Hepatocyte (in vitro differentiated cells): ENCODE data around the gene NECAB3. TPM values are rescaled to one million over a fixed set of nuclear protein-coding genes. Genes with fewer than 3 reads are reported as not detected.

ENCODE experiments used
- DNase-seq: peaks from one replicate; pipeline ENCODE4 v3.0.0-alpha.2; 2016; ENCODE audit warnings: low spot score
- H2AFZ ChIP-seq: fragments of 200-600 bp; sonication (generic); 2 replicates; pipeline ENCODE4 v1.6.0; 2016; ENCODE audit warnings: antibody characterized with exemption, mild to moderate bottlenecking
- H3K27ac ChIP-seq: fragments of 200-600 bp; sonication (generic); 2 replicates; pipeline ENCODE4 v1.5.1; 2016; ENCODE audit warnings: mild to moderate bottlenecking
- H3K27me3 ChIP-seq: fragments of 200-600 bp; sonication (generic); 2 replicates; pipeline ENCODE4 v1.6.1; 2016
- H3K36me3 ChIP-seq: fragments of 200-600 bp; sonication (generic); replicated peaks from 2 replicates; pipeline ENCODE4 v1.5.1; 2016; ENCODE audit warnings: low read depth; ENCODE audit not compliant: insufficient read depth
- H3K4me1 ChIP-seq: fragments of 200-600 bp; sonication (generic); 2 replicates; pipeline ENCODE4 v1.5.1; 2016; ENCODE audit warnings: mild to moderate bottlenecking, moderate library complexity; ENCODE audit not compliant: insufficient read depth
- H3K4me2 ChIP-seq: fragments of 200-600 bp; sonication (generic); 2 replicates; pipeline ENCODE4 v1.6.0; 2016
- H3K4me3 ChIP-seq: fragments of 200-600 bp; sonication (generic); 2 replicates; pipeline ENCODE4 v1.5.1; 2016; ENCODE audit warnings: mild to moderate bottlenecking
- H3K79me2 ChIP-seq: fragments of 200-600 bp; sonication (generic); 2 replicates; pipeline ENCODE4 v1.6.0; 2017; ENCODE audit warnings: mild to moderate bottlenecking
- H3K9me2 ChIP-seq: fragments of 200-600 bp; sonication (generic); replicated peaks from 2 replicates; pipeline ENCODE4 v1.6.0; 2017; ENCODE audit warnings: mild to moderate bottlenecking; ENCODE audit not compliant: insufficient read depth
- H3K9me3 ChIP-seq: fragments of 200-600 bp; sonication (generic); 2 replicates; pipeline ENCODE4 v1.5.1; 2016; ENCODE audit warnings: low read depth, mild to moderate bottlenecking
- H4K20me1 ChIP-seq: fragments of 200-600 bp; sonication (generic); 2 replicates; pipeline ENCODE4 v1.6.0; 2016; ENCODE audit warnings: mild to moderate bottlenecking; ENCODE audit not compliant: insufficient read depth, poor library complexity, severe bottlenecking
- CTCF ChIP-seq: fragments of 200-600 bp; sonication (generic); IDR thresholded peaks from 2 replicates; pipeline ENCODE4 v1.5.1; 2016; ENCODE audit warnings: antibody characterized with exemption, mild to moderate bottlenecking; ENCODE audit not compliant: poor library complexity
- EZH2 ChIP-seq: fragments of 200-600 bp; sonication (generic); IDR thresholded peaks from 2 replicates; pipeline ENCODE4 v1.6.1; 2016; ENCODE audit warnings: antibody characterized with exemption, mild to moderate bottlenecking, borderline replicate concordance
- EZH2phosphoT487 ChIP-seq: fragments of 200-600 bp; sonication (generic); IDR thresholded peaks from one replicate; pipeline ENCODE4 v1.6.1; 2018; ENCODE audit warnings: antibody characterized with exemption, mild to moderate bottlenecking, low read depth, moderate library complexity; ENCODE audit not compliant: unreplicated experiment, severe bottlenecking
- WGBS: methylation state at CpG from one replicate; pipeline ENCODE4 v1.1.6; 2016; ENCODE audit warnings: low lambda C conversion rate; ENCODE audit errors: missing lambda C conversion rate; 5-methylcytosine and 5-hydroxymethylcytosine counted together
- polyA plus RNA-seq: library from polyadenylated mRNA; unstranded; fragments of >200 nt; fragmentation: Nextera tagmentation; extraction: Ambion mirVana; gene quantifications from 2 replicates; pipeline ENCODE4 v1.2.1, GENCODE V29; 2016
- total RNA-seq: library from RNA; depleted of rRNA; stranded (reverse); fragments of >200 nt; gene quantifications from 2 replicates; pipeline ENCODE4 v1.2.3, GENCODE V29; 2014

The NECAB3 gene
- total and polyA plus RNA-seq, 2 experiments from 2014 or later, result 50.6 to 55.4 TPM

DNA sequence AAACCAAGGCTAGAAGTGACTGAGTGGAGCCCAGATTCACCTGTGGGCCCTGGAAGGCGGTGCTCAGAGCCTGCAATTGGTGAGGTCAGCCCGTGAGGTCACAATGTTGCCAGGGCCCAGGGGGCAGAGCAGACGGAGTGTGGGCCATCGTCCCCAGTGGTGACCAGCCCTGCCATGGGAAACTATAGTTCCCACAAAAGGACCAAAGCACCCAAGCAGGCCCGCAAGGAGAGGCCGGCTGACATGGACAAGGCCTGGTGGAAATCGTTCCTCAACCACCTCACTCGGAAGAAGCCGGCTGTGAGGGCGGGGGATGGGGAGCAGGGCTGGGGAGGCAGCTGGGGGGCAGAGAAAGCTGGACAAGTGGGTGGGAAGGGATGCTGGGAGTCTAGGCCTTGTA is 12.1 kb downstream of the NECAB3 start, which contains the start of gene C20orf144:
TSS of gene C20orf144 (plus strand) at position 156 of the 400 bp plus-strand sequence. CDS start at position 175, 19 bp downstream.
- no peaks in the 10 kb centered on the region for H3K9me3 ChIP-seq
- 94% methylated on average over 10 of the region's 10 CpGs for WGBS
- H3K4me1 ChIP-seq, result peaks cover 14% of the 10 kb centered on the region
- no peaks in the 10 kb centered on the region for H4K20me1 ChIP-seq
- peak within 1 kb of the TSS; percentile 88 for H2AFZ ChIP-seq
- no peaks in the 10 kb centered on the region for H3K27me3 ChIP-seq
- H3K4me3 ChIP-seq, result peak within 1 kb of the TSS; percentile 88
- H3K27ac ChIP-seq, result peak within 1 kb of the TSS; percentile 95
- TF ChIP-seq EZH2, result no peak
- TF ChIP-seq EZH2phosphoT487, result no peak
- TF ChIP-seq CTCF, result no peak
- H3K36me3 ChIP-seq, result no peaks in the 10 kb centered on the region
- H3K4me2 ChIP-seq, result peak within 1 kb of the TSS; percentile 97
- no peaks in the 10 kb centered on the region for H3K9me2 ChIP-seq
- DNase-seq, result no peak
- peaks cover 10% of the 10 kb centered on the region for H3K79me2 ChIP-seq

- Histone ChIP-seq H3K9me3 (no peaks in the 10 kb centered on the region), H3K4me2 (no peak overlapping the region), H2AFZ (no peak overlapping the region), H3K79me2 (peaks cover 10% of the 10 kb centered on the region), H3K4me1 (peaks cover 14% of the 10 kb centered on the region), H3K9me2 (no peaks in the 10 kb centered on the region), H3K27ac (no peak overlapping the region), H4K20me1 (no peaks in the 10 kb centered on the region), H3K36me3 (no peaks in the 10 kb centered on the region), H3K27me3 (no peaks in the 10 kb centered on the region), H3K4me3 (no peak overlapping the region)
- TF ChIP-seq EZH2phosphoT487 (no peak), EZH2 (no peak), CTCF (no peak)
- 91% methylated on average over 7 of the region's 7 CpGs for WGBS
- DNase-seq, result no peak
Observed at GRCh38 chr20:33660685-33661058, 13.6 kb downstream of the NECAB3 start.

DNA sequence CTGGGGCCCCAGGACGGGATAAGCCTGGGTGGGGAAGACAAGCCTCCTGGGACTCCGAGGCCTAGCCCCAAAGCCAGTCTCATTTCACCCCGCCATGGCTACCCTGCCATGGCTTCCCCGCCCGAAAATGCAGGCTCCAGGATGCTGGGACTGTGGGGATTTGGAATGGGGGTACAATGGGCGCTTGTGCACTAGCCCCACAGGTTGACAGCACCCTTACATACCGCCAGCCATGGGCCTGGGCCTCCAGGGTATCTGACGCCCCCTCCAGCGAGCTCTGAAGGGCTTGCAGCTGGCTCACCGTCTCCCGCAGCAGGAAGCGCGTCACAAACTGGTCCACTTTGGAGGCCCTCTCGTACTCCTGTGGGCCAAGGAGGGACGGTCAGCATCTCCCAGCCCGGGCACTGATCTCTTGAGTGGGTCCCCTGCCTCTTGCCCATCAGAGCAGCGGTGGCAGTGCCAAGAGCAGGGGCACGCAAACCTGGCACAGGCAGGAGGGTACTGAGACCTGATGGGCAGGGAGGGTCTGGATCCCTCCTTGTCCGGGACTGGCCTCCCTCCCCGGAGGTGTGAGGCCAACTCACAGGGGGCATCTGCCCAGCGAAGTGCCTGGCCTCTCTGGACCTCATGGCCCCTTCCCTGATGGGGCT is 14.1 kb downstream of the NECAB3 start:
- Histone ChIP-seq H3K4me3 (no peak overlapping the region), H3K9me2 (no peaks in the 10 kb centered on the region), H3K27me3 (no peaks in the 10 kb centered on the region), H3K4me1 (peaks cover 16% of the 10 kb centered on the region), H2AFZ (no peak overlapping the region), H4K20me1 (no peaks in the 10 kb centered on the region), H3K36me3 (no peaks in the 10 kb centered on the region), H3K27ac (no peak overlapping the region), H3K9me3 (no peaks in the 10 kb centered on the region), H3K4me2 (no peak overlapping the region), H3K79me2 (peaks cover 10% of the 10 kb centered on the region)
- no peak for DNase-seq
- TF ChIP-seq CTCF (no peak), EZH2phosphoT487 (no peak), EZH2 (no peak)
- WGBS, result 98% methylated on average over 21 of the region's 21 CpGs
